HCT116 (cell line): ENCODE data around the gene ZSCAN23. TPM values are rescaled to one million over a fixed set of nuclear protein-coding genes. Genes with fewer than 3 reads are reported as not detected.

Source experiments
- ATAC-seq: fragments of 200-7000 bp; cut with Tn5 transposase; 2 replicates; pipeline ENCODE4 v1.9.1; 2020; ENCODE audit warnings: mild to moderate bottlenecking, moderate library complexity
- Bru-seq: library from RNA; stranded (reverse); fragments of 400-500 nt; gene quantifications from one replicate; lab custom pipeline; 2021; lab: Mats Ljungman, UMichigan
- BruChase-seq, 2 experiments: library from RNA; stranded (reverse); fragments of 400-500 nt; gene quantifications; one replicate each; lab custom pipeline; 2021; lab: Mats Ljungman, UMichigan
- BruUV-seq: library from RNA; stranded (reverse); fragments of 400-500 nt; replicated peaks from 2 replicates; lab custom pipeline; 2021; lab: Mats Ljungman, UMichigan
- CTCF ChIA-PET: fragments of 300-600 bp; sonication (Branson Sonifier 250); formaldehyde crosslinking; loops from one replicate; lab custom pipeline; 2021; ENCODE audit warnings: antibody characterized with exemption; lab: Charles Lee
- POLR2A ChIA-PET: fragments of 300-600, 350-600 bp; sonication (Branson Sonifier 250); formaldehyde crosslinking; loops from one replicate; lab custom pipeline; 2021; ENCODE audit warnings: antibody characterized with exemption; lab: Charles Lee
- RAD21 ChIA-PET, 2 experiments: fragments of 300-600 bp; sonication (Branson Sonifier 250); formaldehyde crosslinking; loops; one replicate each; lab custom pipeline; 2023; ENCODE audit warnings: low total read pairs in 2 of 2; ENCODE audit not compliant: uncharacterized antibody in 2 of 2, unreplicated experiment in 2 of 2, low non-redundant PET in 1 of 2; lab: Charles Lee
- DNase-seq: peaks from one replicate; pipeline ENCODE4 v3.0.0-alpha.2; 2010; ENCODE audit warnings: low read depth, low spot score
- H2AFZ ChIP-seq: fragments of 200-600 bp; shearing (Covaris generic), sonication (generic); 2 replicates; pipeline ENCODE4 v1.6.1; 2017; ENCODE audit warnings: low read depth, mixed run types, mixed read lengths, antibody characterized with exemption, low read length; ENCODE audit not compliant: poor library complexity, severe bottlenecking
- H3K27ac ChIP-seq: 2 replicates; pipeline ENCODE4 v1.5.1; 2012; ENCODE audit warnings: low read depth, low read length
- H3K27me3 ChIP-seq: fragments of 200-600 bp; sonication (generic); 2 replicates; pipeline ENCODE4 v1.6.1; 2016; ENCODE audit warnings: mixed run types, low read length, mixed read lengths; ENCODE audit not compliant: insufficient read depth
- H3K36me3 ChIP-seq, 2 experiments: fragments of 200-500 bp in 1 of 2; fragments of 200-600 bp in 1 of 2; sonication (Bioruptor generic) in 1 of 2; sonication (generic) in 1 of 2; 2 replicates each; pipeline versions ENCODE4 v1.5.1 to v1.6.1; 2014 to 2016; ENCODE audit warnings: low read length in 2 of 2, inconsistent platforms in 1 of 2, mixed read lengths in 1 of 2, mixed run types in 1 of 2; ENCODE audit not compliant: insufficient read depth in 2 of 2, control insufficient read depth in 1 of 2
- H3K4me1 ChIP-seq, 2 experiments: fragments of 200-600 bp in 1 of 2; sonication (generic) in 1 of 2; 2 replicates each; pipeline versions ENCODE4 v1.5.1 to v1.6.1; 2012 to 2017; ENCODE audit warnings: low read length in 2 of 2, inconsistent platforms in 1 of 2, mild to moderate bottlenecking in 1 of 2, mixed read lengths in 1 of 2, mixed run types in 1 of 2, moderate library complexity in 1 of 2; ENCODE audit not compliant: insufficient read depth in 2 of 2, control insufficient read depth in 1 of 2
- H3K4me2 ChIP-seq: fragments of 200-600 bp; sonication (generic); 2 replicates; pipeline ENCODE4 v1.6.1; 2017; ENCODE audit warnings: mixed run types, low read length, mixed read lengths
- H3K4me3 ChIP-seq, 2 experiments: fragments of 200-600 bp in 1 of 2; sonication (generic) in 1 of 2; replicated peaks in 1 of 2; 2 replicates each; pipeline ENCODE4 v1.5.1; 2011 to 2016; ENCODE audit warnings: low read length in 2 of 2, control low read depth in 1 of 2, low read depth in 1 of 2, mild to moderate bottlenecking in 1 of 2, mixed read lengths in 1 of 2, mixed run types in 1 of 2
- H3K79me2 ChIP-seq: fragments of 200-600 bp; sonication (generic); 2 replicates; pipeline ENCODE4 v1.6.1; 2017; ENCODE audit warnings: mild to moderate bottlenecking, mixed run types, low read length, moderate library complexity, mixed read lengths; ENCODE audit not compliant: insufficient read depth
- H3K9ac ChIP-seq: fragments of 200-600 bp; sonication (generic); 2 replicates; pipeline ENCODE4 v1.6.1; 2016; ENCODE audit warnings: low read length, mixed read lengths
- H3K9me2 ChIP-seq: fragments of 200-600 bp; sonication (generic), shearing (Covaris generic); 2 replicates; pipeline ENCODE4 v1.6.1; 2017; ENCODE audit warnings: mixed run types, mild to moderate bottlenecking, moderate library complexity; ENCODE audit not compliant: insufficient read depth
- H3K9me3 ChIP-seq, 2 experiments: fragments of 200-500 bp in 1 of 2; fragments of 200-600 bp in 1 of 2; sonication (Bioruptor generic) in 1 of 2; sonication (generic) in 1 of 2; 2 replicates each; pipeline ENCODE4 v1.6.1; 2014 to 2017; ENCODE audit warnings: low read length in 2 of 2, mixed read lengths in 2 of 2, inconsistent platforms in 1 of 2, low read depth in 1 of 2, mild to moderate bottlenecking in 1 of 2, mixed run types in 1 of 2, moderate library complexity in 1 of 2; ENCODE audit not compliant: control insufficient read depth in 1 of 2, insufficient read depth in 1 of 2
- H4K20me1 ChIP-seq: fragments of 200-600 bp; sonication (generic), shearing (Covaris generic); 2 replicates; pipeline ENCODE4 v1.6.1; 2017; ENCODE audit warnings: mixed run types, mild to moderate bottlenecking, moderate library complexity; ENCODE audit not compliant: insufficient read depth
- CBX3 ChIP-seq: IDR thresholded peaks from 2 replicates; pipeline ENCODE4 v1.6.1; 2012; ENCODE audit warnings: low read depth
- CEBPB ChIP-seq: IDR thresholded peaks from 2 replicates; pipeline ENCODE4 v1.6.1; 2012; ENCODE audit warnings: low read depth
- EGR1 ChIP-seq: IDR thresholded peaks from 2 replicates; pipeline ENCODE4 v1.6.1; 2012; ENCODE audit warnings: low read depth
- EZH2 ChIP-seq: fragments of 200-600 bp; sonication (generic); IDR thresholded peaks from 2 replicates; pipeline ENCODE4 v1.6.1; 2017; ENCODE audit warnings: antibody characterized with exemption, mixed run types
- EZH2phosphoT487 ChIP-seq: fragments of 200-600 bp; IDR thresholded peaks from 2 replicates; pipeline ENCODE4 v1.6.1; 2018; ENCODE audit warnings: antibody characterized with exemption, borderline replicate concordance
- POLR2A ChIP-seq: IDR thresholded peaks from 2 replicates; pipeline ENCODE4 v1.7.0; 2011; ENCODE audit warnings: borderline replicate concordance; ENCODE audit not compliant: insufficient read depth, insufficient read length; ENCODE audit errors: extremely low read depth
- POLR2AphosphoS5 ChIP-seq: IDR thresholded peaks from 2 replicates; pipeline ENCODE4 v1.6.1; 2011; ENCODE audit warnings: mild to moderate bottlenecking, low read depth, low read length, moderate library complexity
- RAD21 ChIP-seq: IDR thresholded peaks from 2 replicates; pipeline ENCODE4 v1.6.1; 2012; ENCODE audit warnings: low read depth, mild to moderate bottlenecking
- SP1 ChIP-seq: IDR thresholded peaks from 2 replicates; pipeline ENCODE4 v1.6.1; 2012; ENCODE audit warnings: low read depth
- SRF ChIP-seq: IDR thresholded peaks from 2 replicates; pipeline ENCODE4 v1.6.1; 2012; ENCODE audit warnings: low read depth
- YY1 ChIP-seq: IDR thresholded peaks from 2 replicates; pipeline ENCODE4 v1.6.1; 2011; ENCODE audit warnings: low read length, low read depth, moderate library complexity, mild to moderate bottlenecking; ENCODE audit not compliant: insufficient replicate concordance; ENCODE audit errors: extremely low read depth
- ZFX ChIP-seq: fragments of 450-650 bp; IDR thresholded peaks from 2 replicates; pipeline ENCODE4 v1.6.1; 2017
- intact Hi-C: fragments of 100-400 bp; cut with micrococcal nuclease; formaldehyde crosslinking; loops from 2 replicates; pipeline ENCODE4 v1.10.0; 2022
- long read RNA-seq: library from polyadenylated mRNA; unstranded; transcript quantifications from one replicate; pipeline ENCODE4 v2.0.0, GENCODE V29; 2021; ENCODE audit not compliant: unreplicated experiment
- polyA plus RNA-seq: library from polyadenylated mRNA; unstranded; fragments of >200 nt; gene quantifications from 2 replicates; pipeline ENCODE4 v1.2.1, GENCODE V29; 2012; ENCODE audit warnings: missing spikeins
- total RNA-seq: library from RNA; stranded (reverse); gene quantifications from one replicate; pipeline ENCODE4 v1.2.1, GENCODE V29; 2021; ENCODE audit not compliant: unreplicated experiment
- TF ChIP-seq, protein P1 (sequence below): IDR thresholded peaks from 2 replicates; pipeline ENCODE4 v1.6.1; 2012

Gene ZSCAN23
- total RNA-seq (not detected), Bru-seq, nascent RNA (percentile 16 among the genes with signal in this experiment), BruChase-seq, experiment 1, labeled RNA remaining after a 6-hour chase (percentile 7 among the genes with signal in this experiment), BruChase-seq, experiment 2, labeled RNA remaining after a 2-hour chase (percentile 7 among the genes with signal in this experiment)
- not detected in 2 replicates for polyA plus RNA-seq
- long read RNA-seq = 0 reads

DNA sequence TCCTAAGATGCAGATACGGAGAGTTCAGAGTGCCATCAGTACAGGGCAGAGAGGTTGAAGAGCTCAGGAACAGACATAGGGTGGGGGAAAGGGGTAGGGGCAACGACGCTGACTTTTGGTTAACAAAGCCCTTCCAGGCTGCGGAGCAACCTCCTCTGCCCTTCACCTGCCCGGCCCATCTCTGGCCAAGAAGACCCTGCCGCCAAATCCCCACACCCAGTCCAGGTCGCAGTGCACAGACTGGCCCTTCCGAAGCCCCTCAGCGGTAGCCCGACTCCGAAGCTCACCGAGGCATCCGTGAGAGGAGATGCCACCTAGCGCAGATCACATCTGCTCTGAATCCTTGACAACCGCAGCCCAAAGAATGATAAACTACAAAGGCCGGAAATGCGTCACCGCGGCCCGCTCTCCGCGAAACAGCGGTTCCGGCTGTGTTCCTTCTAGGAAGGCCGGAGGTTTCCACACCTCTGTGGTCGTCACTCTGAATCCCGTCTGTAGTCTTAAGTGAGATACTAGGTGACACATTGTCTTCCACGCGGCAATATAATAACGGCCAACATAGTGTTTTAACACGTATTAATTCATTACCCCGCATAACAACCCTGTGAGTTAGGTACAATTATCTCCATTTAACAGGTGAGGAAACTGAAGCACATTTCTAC, at the start of gene ZSCAN23:
Gene ZSCAN23 (minus strand): TSS at position 380 of the 662 bp plus-strand sequence. CDS start 7,225 bp downstream, outside the sequence.
- no TSS peak for BruUV-seq
- TF ChIP-seq YY1 (no peak), CBX3 (no peak), EZH2 (no peak), POLR2A (no peak), ZFX (no peak), EZH2phosphoT487 (no peak), POLR2AphosphoS5 (no peak)
- TF ChIP-seq, protein P1, sequence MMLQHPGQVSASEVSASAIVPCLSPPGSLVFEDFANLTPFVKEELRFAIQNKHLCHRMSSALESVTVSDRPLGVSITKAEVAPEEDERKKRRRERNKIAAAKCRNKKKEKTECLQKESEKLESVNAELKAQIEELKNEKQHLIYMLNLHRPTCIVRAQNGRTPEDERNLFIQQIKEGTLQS = no peak
- Histone ChIP-seq H3K27ac (no peak within 1 kb of the TSS), H3K79me2 (no peaks in the 10 kb centered on the region), H3K9ac (no peak within 1 kb of the TSS), H3K36me3 (no peaks in the 10 kb centered on the region), H3K4me3 (no peak within 1 kb of the TSS), H3K4me2 (no peak within 1 kb of the TSS), H3K4me1 (no peaks in the 10 kb centered on the region), H4K20me1 (no peaks in the 10 kb centered on the region), H3K9me3 (0 out of 4 replicates have a peak, but pooled peaks cover 0 to 3% of the 10 kb centered on the region in 2 experiments), H2AFZ (no peak within 1 kb of the TSS), H3K27me3 (no peaks in the 10 kb centered on the region), H3K9me2 (no peaks in the 10 kb centered on the region; the same call in 1 of the 2 replicates)
- ATAC-seq (no peak), DNase-seq (no peak)
- ChIA-PET CTCF (no interaction called here), RAD21 (no interaction called here), POLR2A (no interaction called here)
- intact Hi-C loops = no loop called here

DNA sequence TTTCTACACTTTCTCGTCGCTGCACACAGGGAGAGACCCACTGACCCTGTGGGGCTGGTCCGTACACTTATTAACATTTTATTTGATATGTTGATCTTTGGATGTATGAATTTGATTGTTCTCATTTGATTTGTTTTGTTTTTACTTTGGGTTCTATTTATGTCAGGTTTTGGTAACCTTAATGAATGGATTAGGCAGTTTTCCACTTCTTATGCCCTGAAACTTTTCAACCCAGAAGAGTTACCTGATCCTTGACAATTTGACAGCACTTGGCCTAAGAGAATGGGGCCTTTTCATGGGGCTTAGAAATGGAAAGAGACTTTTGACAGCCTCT, 48.7 kb upstream of the ZSCAN23 start:
- intact Hi-C loops = no loop called here
- Histone ChIP-seq H3K27ac (no peak overlapping the region), H4K20me1 (no peaks in the 10 kb centered on the region), H3K36me3 (no peaks in the 10 kb centered on the region), H3K4me1 (peaks cover 6 to 13% of the 10 kb centered on the region in 2 experiments; a peak in 3 of 4 replicates), H3K9me2 (no peaks in the 10 kb centered on the region), H3K27me3 (no peaks in the 10 kb centered on the region), H3K79me2 (no peaks in the 10 kb centered on the region), H3K4me3 (no peak overlapping the region), H2AFZ (no peak overlapping the region), H3K9me3 (no peaks in the 10 kb centered on the region), H3K4me2 (no peak overlapping the region), H3K9ac (no peak overlapping the region)
- TF ChIP-seq CEBPB (no peak), POLR2A (no peak), POLR2AphosphoS5 (no peak), EGR1 (no peak), SRF (no peak), SP1 (no peak), RAD21 (no peak)
- no TSS peak for BruUV-seq
- ChIA-PET POLR2A (no interaction called here), CTCF (no interaction called here), RAD21 (no interaction called here)
- ATAC-seq = no peak
- DNase-seq = no peak
